Prostate gland (tissue), 1 donor: Measurements from ENCODE around the gene ZSWIM1.

Source experiments
- POLR2A ChIP-seq: fragments of 450-650 bp; IDR thresholded peaks from one replicate; pipeline ENCODE4 v1.6.1; 2016; ENCODE audit warnings: antibody characterized with exemption, mild to moderate bottlenecking
- POLR2AphosphoS5 ChIP-seq: sonication (generic); formaldehyde crosslinking; IDR thresholded peaks from one replicate; pipeline ENCODE4 v1.6.1; 2017; ENCODE audit warnings: antibody characterized with exemption

DNA sequence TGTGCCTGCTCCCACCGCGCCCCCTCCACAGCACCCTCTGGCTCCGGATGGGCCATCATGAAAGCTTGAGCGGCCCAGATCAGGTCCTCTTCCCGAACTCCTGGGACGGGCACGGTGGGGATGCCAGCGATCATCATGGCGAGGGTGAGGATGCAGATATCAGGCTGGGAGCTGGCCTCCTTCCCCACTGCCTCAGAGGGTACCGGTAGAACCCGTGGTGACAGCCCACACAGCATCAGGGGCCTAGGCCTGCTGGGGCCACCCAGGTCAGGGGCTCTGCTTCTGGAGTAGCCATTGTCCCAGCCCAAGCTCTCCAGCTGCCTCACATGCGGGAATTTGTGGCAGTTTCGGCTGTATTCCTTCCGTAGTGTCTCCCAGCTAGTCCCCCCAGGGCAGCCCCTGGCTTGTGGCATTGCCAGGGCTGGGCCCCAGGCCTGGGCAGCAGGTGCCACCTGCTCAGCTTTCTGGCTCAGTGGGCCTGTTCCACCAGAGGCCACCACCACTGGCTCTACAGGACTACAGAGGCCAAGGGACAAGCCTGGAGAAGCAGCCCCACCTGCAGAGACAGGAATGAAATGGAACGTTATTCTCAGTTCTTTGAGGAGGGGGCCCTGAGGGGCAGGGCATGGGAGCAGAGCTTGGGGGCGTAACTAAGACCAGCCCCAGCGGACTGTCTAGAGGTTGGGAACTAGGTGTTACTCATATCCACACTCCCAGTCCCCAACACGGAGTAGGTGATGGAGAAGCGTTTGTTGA, 5.7 kb downstream of the ZSWIM1 start:
- no peak for TF ChIP-seq POLR2AphosphoS5
- TF ChIP-seq POLR2A: no peak
